GM19240 (cell line): Measurements from ENCODE around the gene TEKT2.

Source experiments
- DNase-seq: peaks from one replicate; pipeline ENCODE4 v3.0.0; 2011; ENCODE audit warnings: low spot score; ENCODE audit not compliant: insufficient read length

TEKT2 gene

DNA sequence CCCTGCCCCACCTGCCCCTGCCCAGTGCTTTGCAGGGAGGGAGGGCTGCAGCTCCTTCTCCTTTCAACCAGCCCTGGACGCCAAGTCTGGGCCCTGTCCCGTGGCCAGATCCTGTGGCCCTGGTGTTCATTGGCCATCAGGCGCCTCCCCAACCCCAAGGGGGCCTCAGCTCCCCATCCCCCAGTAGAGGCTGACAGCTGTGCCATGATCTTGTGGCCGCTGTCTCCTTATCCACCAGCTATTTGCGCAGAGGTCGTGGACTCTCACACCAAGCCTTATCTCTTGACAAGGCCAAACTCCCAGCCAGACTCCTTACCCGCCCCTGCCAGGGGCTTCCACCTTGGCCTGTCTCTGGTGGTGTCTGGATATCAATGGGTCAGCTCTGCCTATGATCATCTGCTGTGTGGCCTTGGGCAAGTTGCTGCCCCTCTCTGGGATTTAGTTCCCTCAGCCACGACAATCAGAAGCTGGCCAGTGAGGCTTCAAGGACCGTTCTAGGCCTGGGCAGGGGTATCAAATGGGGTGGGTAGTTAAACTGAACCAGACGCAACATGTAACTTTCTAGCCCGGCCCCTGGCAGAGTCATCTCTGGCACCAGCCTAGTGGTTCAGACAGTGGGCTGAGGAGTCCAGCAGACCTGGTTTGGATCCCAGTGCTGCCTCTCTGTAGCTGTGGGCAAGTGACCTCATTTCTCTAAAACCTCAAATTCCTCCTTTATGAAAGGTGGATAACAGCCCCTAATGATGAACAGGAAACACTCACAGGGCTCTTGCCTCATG lies 44.4 kb downstream of the TEKT2 start:
- no peak for DNase-seq

DNA sequence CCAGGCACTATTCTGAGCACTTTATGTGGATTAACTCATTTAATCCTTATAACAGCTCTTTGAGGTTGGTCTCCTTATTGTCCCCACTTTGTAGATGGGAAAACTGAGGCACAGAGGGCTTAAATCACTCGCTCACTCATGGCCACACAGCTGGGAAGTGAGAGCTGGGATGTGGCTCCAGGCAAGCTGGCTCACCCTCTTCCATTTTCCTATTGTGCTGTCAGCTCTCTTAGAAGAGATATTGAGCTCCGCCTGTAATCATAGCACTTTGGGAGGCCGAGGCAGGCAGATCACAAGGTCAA lies 45.0 kb downstream of the TEKT2 start:
- DNase-seq = no peak

GRCh38 chr1:36132029-36132428 lies 48.1 kb downstream of the TEKT2 start:
- no peak for DNase-seq

- DNase-seq = no peak
These were observed 49.6 kb downstream of the TEKT2 start for GRCh38 chr1:36133484-36133883.

- no peak for DNase-seq
These were observed 50.1 kb downstream of the TEKT2 start for GRCh38 chr1:36134031-36134430.

GRCh38 chr1:36134505-36135329 lies 50.8 kb downstream of the TEKT2 start:
- no peak for DNase-seq

GRCh38 chr1:36135330-36135667 lies 51.4 kb downstream of the TEKT2 start:
- no peak for DNase-seq

- DNase-seq = no peak
These were observed 51.9 kb downstream of the TEKT2 start for GRCh38 chr1:36135796-36136195.

- DNase-seq = no peak
These were observed 52.6 kb downstream of the TEKT2 start for GRCh38 chr1:36136535-36136934.

DNA sequence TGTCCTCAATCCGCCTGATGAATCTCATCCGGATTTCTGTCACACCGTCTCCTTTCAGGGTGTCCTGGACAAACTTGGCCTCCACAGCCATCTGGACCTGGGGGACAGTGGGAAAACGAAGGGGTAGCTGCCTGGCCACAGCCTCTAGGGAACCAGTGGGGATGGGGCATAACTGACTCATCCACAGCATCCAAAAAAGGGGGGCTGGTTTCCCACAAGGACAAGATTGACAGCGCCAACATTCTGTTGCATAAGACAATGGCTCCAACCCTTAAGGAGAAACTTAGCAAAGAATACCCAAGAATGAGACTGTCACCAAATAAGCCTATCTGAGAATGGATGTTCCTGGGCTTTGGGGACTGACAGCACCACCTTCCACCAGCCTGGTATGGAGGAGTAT lies 53.3 kb downstream of the TEKT2 start:
- DNase-seq = no peak

GRCh38 chr1:36137776-36138175 lies 53.9 kb downstream of the TEKT2 start:
- DNase-seq = no peak
